ENCODE data around the gene EXOC3L4. TPM values are rescaled to one million over a fixed set of nuclear protein-coding genes. Genes with fewer than 3 reads are reported as not detected.

EXOC3L4 gene
- total and polyA plus RNA-seq, 2 of the 8 experiments (the other 6 are each of a cell fraction or from before 2014, with no cell fraction given), result 0.45 to 0.57 TPM

GRCh38 chr14:103061482-103061976 lies 33.0 kb upstream of the EXOC3L4 start:
- H4K5ac ChIP-seq (ENCODE audit: insufficient read length, low read depth, low read length), result no peak overlapping the region
- H3K23me2 ChIP-seq (ENCODE audit: low read depth, low read length), result peaks cover 10% of the 10 kb centered on the region
- H3K14ac ChIP-seq (ENCODE audit: insufficient read length), result no peak overlapping the region
- no peak overlapping the region for H2BK20ac ChIP-seq (ENCODE audit: low read length)
- no peaks in the 10 kb centered on the region; a peak in 2 of 4 replicates for H3K79me2 ChIP-seq (ENCODE audit: control insufficient read depth in 1 of 2, insufficient read depth in 2 of 2, low read length in 2 of 2)
- H3K18ac ChIP-seq (ENCODE audit: extremely low read depth, low read length), result no peak overlapping the region
- ChIA-PET POLR2A (ENCODE audit: partially characterized antibody) (no interaction called here), CTCF (ENCODE audit: partially characterized antibody) (interaction anchor here (1.5 kb wide), 1 partner anchor 18 kb away, joined by 3 read pairs; no protein-coding TSS in a partner anchor)
- H3K36me3 ChIP-seq (ENCODE audit: control insufficient read depth in 2 of 4, insufficient read depth in 4 of 4, low read length in 3 of 4), result no peaks in the 10 kb centered on the region
- no peak overlapping the region for H2BK12ac ChIP-seq (ENCODE audit: low read depth, low read length)
- FAIRE-seq (no peak), DNase-seq (ENCODE audit: low read depth in 1 of 2, low spot score in 2 of 2) (no peak)
- no peak overlapping the region for H2BK120ac ChIP-seq (replicated peaks; ENCODE audit: low read depth, low read length)
- H2BK15ac ChIP-seq (ENCODE audit: low read length), result no peak overlapping the region
- H4K91ac ChIP-seq (replicated peaks; ENCODE audit: insufficient read length, low read length), result no peak overlapping the region
- no peak overlapping the region for H3K56ac ChIP-seq (replicated peaks; ENCODE audit: insufficient read length, low read depth, low read length)
- H3K9me3 ChIP-seq (ENCODE audit: insufficient read depth in 2 of 2, low read depth in 1 of 2, low read length in 1 of 2), result no peaks in the 10 kb centered on the region
- H3K27ac ChIP-seq (ENCODE audit: low read depth, low read length), result no peak overlapping the region
- no peaks in the 10 kb centered on the region; the same call in 1 of the 2 replicates for H3K79me1 ChIP-seq (ENCODE audit: low read depth, low read length)
- no peak overlapping the region for H3K4me2 ChIP-seq (ENCODE audit: insufficient read depth in 1 of 2, low read depth in 2 of 2, low read length in 2 of 2)
- peaks cover 0 to 6% (median 0%) of the 10 kb centered on the region in 4 experiments; a peak in 3 of 7 replicates for H3K4me1 ChIP-seq (replicated peaks in 1 of 4; ENCODE audit: control insufficient read depth in 3 of 4, insufficient read depth in 4 of 4, low read length in 3 of 4)
- H3K4ac ChIP-seq (replicated peaks; ENCODE audit: insufficient read length, low read depth, low read length), result no peak overlapping the region
- peaks cover 0 to 2% of the 10 kb centered on the region in 2 experiments for H4K20me1 ChIP-seq (replicated peaks in 1 of 2; ENCODE audit: control insufficient read depth in 1 of 2, insufficient read depth in 2 of 2, low read length in 2 of 2)
- no peak overlapping the region for H2BK5ac ChIP-seq (ENCODE audit: low read depth, low read length)
- no peak overlapping the region for H2AK5ac ChIP-seq (ENCODE audit: low read depth, low read length)
- no peak overlapping the region for H3K4me3 ChIP-seq (ENCODE audit: extremely low read depth in 1 of 4, insufficient read depth in 2 of 4, low read depth in 3 of 4, low read length in 4 of 4)
- H2AFZ ChIP-seq (ENCODE audit: low read length), result no peak overlapping the region
- no peak overlapping the region for H3K23ac ChIP-seq (ENCODE audit: insufficient read length)
- no peaks in the 10 kb centered on the region for H3K27me3 ChIP-seq (replicated peaks in 1 of 4; ENCODE audit: control insufficient read depth in 3 of 4, extremely low read depth in 1 of 4, insufficient read depth in 3 of 4, low read length in 3 of 4)
- no peak overlapping the region for H3K9ac ChIP-seq (replicated peaks in 1 of 4; ENCODE audit: extremely low read depth in 1 of 4, low read depth in 3 of 4, low read length in 3 of 4)
- WGBS, 2 experiments (ENCODE audit: extremely low coverage in 1 of 2, insufficient coverage in 1 of 2, insufficient read length in 1 of 2, insufficient replicate concordance in 2 of 2, low coverage in 1 of 2, low lambda C conversion rate in 2 of 2, missing lambda C conversion rate in 1 of 2), result 75% methylated on average over 6 of the region's 6 CpGs; no CpG with 5 or more reads in 1 of the 2 experiments
- no peak for TF ChIP-seq CREB1 (IDR thresholded peaks at IDR 0.05)
- TF ChIP-seq CHD2 (IDR thresholded peaks at IDR 0.05; ENCODE audit: low read length), result no peak
- no peak for TF ChIP-seq KDM4A (IDR thresholded peaks at IDR 0.05; ENCODE audit: low read depth, low read length, severe bottlenecking)
- TF ChIP-seq RAD21 (IDR thresholded peaks at IDR 0.05 in 1 of 2, conservative IDR thresholded peaks at IDR 0.05 in 1 of 2; ENCODE audit: low read depth in 2 of 2, low read length in 2 of 2), result no peak
- TF ChIP-seq HDAC2 (IDR thresholded peaks at IDR 0.05; ENCODE audit: borderline replicate concordance in 1 of 2, low read depth in 2 of 2, low read length in 2 of 2), result no peak
- TF ChIP-seq BCL11A (IDR thresholded peaks at IDR 0.05; ENCODE audit: low read depth in 2 of 2, low read length in 2 of 2), result no peak
- TF ChIP-seq POLR2A (IDR thresholded peaks at IDR 0.05; ENCODE audit: control extremely low read depth in 1 of 2, low read depth in 2 of 2, low read length in 2 of 2), result no peak
- no peak for TF ChIP-seq TAF7 (optimal IDR thresholded peaks at IDR 0.05; ENCODE audit: borderline replicate concordance, low read depth, low read length)
- TF ChIP-seq CTBP2 (IDR thresholded peaks at IDR 0.05; ENCODE audit: borderline replicate concordance, insufficient read depth, insufficient read length, low read length), result no peak
- no peak for TF ChIP-seq GTF2F1 (IDR thresholded peaks at IDR 0.05; ENCODE audit: borderline replicate concordance, low read depth, low read length)
- TF ChIP-seq SIRT6 (IDR thresholded peaks at IDR 0.05; ENCODE audit: low read length), result no peak
- TF ChIP-seq NANOG (IDR thresholded peaks at IDR 0.05; ENCODE audit: insufficient read depth, low read depth, low read length, poor library complexity, severe bottlenecking), result no peak
- TF ChIP-seq EP300 (IDR thresholded peaks at IDR 0.05; ENCODE audit: borderline replicate concordance in 1 of 2, low read depth in 2 of 2, low read length in 2 of 2), result no peak
- no peak overlapping the region; the same call in 1 of the 2 replicates for H4K8ac ChIP-seq (ENCODE audit: extremely low read depth, insufficient read depth, low read length)

All from H1 (cell line).